NCI-H146 (cell line): Measurements from ENCODE around the gene AMPH.
"Not testable (repeated sequence)": the region's sequence is repeated elsewhere in the genome, so short reads cannot be mapped to it uniquely, and the experiment has no call there.

ENCODE experiments used
- DNase-seq: peaks from one replicate; lab custom pipeline; 2025; lab: John Stamatoyannopoulos, UW

AMPH gene

GRCh38 chr7:38628630-38629385, 2.4 kb downstream of the AMPH start:
- DNase-seq, result no peak

- no peak for DNase-seq
These were observed 5.3 kb downstream of the AMPH start for GRCh38 chr7:38625866-38626265.

- DNase-seq, result no peak
These were observed 15.5 kb downstream of the AMPH start for GRCh38 chr7:38615665-38616064.

- DNase-seq, result no peak
These were observed 23.7 kb downstream of the AMPH start for GRCh38 chr7:38607466-38607865.

GRCh38 chr7:38600741-38601140, 30.4 kb downstream of the AMPH start:
- DNase-seq, result no peak

- DNase-seq, result peak; percentile 9
These were observed 36.2 kb downstream of the AMPH start for GRCh38 chr7:38594949-38595348.

GRCh38 chr7:38592737-38593288, 38.4 kb downstream of the AMPH start:
- DNase-seq, result no peak

GRCh38 chr7:38585572-38586354, 45.4 kb downstream of the AMPH start:
- no peak for DNase-seq

GRCh38 chr7:38584443-38585210, 46.5 kb downstream of the AMPH start:
- DNase-seq, result no peak

- DNase-seq, result no peak
These were observed 50.7 kb downstream of the AMPH start for GRCh38 chr7:38580485-38580884.

- no peak for DNase-seq
These were observed 57.1 kb downstream of the AMPH start for GRCh38 chr7:38574086-38574485.

- not testable (repeated sequence) for DNase-seq
These were observed 59.6 kb downstream of the AMPH start for GRCh38 chr7:38571620-38572019.

- no peak for DNase-seq
These were observed 62.7 kb downstream of the AMPH start for GRCh38 chr7:38568497-38568896.

GRCh38 chr7:38565289-38565688, 65.9 kb downstream of the AMPH start:
- DNase-seq, result no peak

GRCh38 chr7:38563741-38564140, 67.4 kb downstream of the AMPH start:
- DNase-seq, result no peak

- no peak for DNase-seq
These were observed 70.0 kb downstream of the AMPH start for GRCh38 chr7:38561166-38561565.

- no peak for DNase-seq
These were observed 72.3 kb downstream of the AMPH start for GRCh38 chr7:38558761-38559345.

GRCh38 chr7:38554586-38554985, 76.6 kb downstream of the AMPH start:
- no peak for DNase-seq

GRCh38 chr7:38550836-38551235, 80.3 kb downstream of the AMPH start:
- peak; percentile 13 for DNase-seq

GRCh38 chr7:38548605-38549004, 82.6 kb downstream of the AMPH start:
- peak; percentile 54 for DNase-seq

- DNase-seq, result no peak
These were observed 84.4 kb downstream of the AMPH start for GRCh38 chr7:38546763-38547162.

GRCh38 chr7:38545977-38546376, 85.2 kb downstream of the AMPH start:
- no peak for DNase-seq
